DMS 273 treated with DMSO at 0.1 percent for 48 hours (cell line): ENCODE results near the gene OVCA2.

Source experiments
- DNase-seq: peaks from one replicate; lab custom pipeline; 2025; lab: John Stamatoyannopoulos, UW

The OVCA2 gene

GRCh38 chr17:2034806-2035540 lies 6.8 kb upstream of the OVCA2 start:
- no peak for DNase-seq

- DNase-seq = no peak
These were observed 6.0 kb upstream of the OVCA2 start for GRCh38 chr17:2035541-2036488.

GRCh38 chr17:2037155-2037554 lies 4.7 kb upstream of the OVCA2 start:
- DNase-seq = no peak

GRCh38 chr17:2040219-2040827 lies 1.5 kb upstream of the OVCA2 start:
- no peak for DNase-seq

- peak; percentile 25 for DNase-seq
These were observed 771 bp upstream of the OVCA2 start for GRCh38 chr17:2040942-2041560.

GRCh38 chr17:2042390-2042847 lies 597 bp downstream of the OVCA2 start:
- no peak for DNase-seq

GRCh38 chr17:2042933-2043332 lies 1.1 kb downstream of the OVCA2 start:
- no peak for DNase-seq

- no peak for DNase-seq
These were observed 2.0 kb downstream of the OVCA2 start for GRCh38 chr17:2043785-2044184.

- DNase-seq = no peak
These were observed 2.6 kb downstream of the OVCA2 start for GRCh38 chr17:2044263-2044894.

GRCh38 chr17:2047590-2047989 lies 5.8 kb downstream of the OVCA2 start:
- DNase-seq = no peak

- no peak for DNase-seq
These were observed 7.0 kb downstream of the OVCA2 start for GRCh38 chr17:2048805-2049204.

- no peak for DNase-seq
These were observed 7.8 kb downstream of the OVCA2 start for GRCh38 chr17:2049333-2050299.

- DNase-seq = no peak
These were observed 8.7 kb downstream of the OVCA2 start for GRCh38 chr17:2050300-2051060.

GRCh38 chr17:2051061-2051932 lies 9.5 kb downstream of the OVCA2 start:
- DNase-seq = no peak

GRCh38 chr17:2051933-2052559 lies 10.2 kb downstream of the OVCA2 start:
- no peak for DNase-seq

- DNase-seq = no peak
These were observed 11.8 kb downstream of the OVCA2 start for GRCh38 chr17:2053380-2054261.

- no peak for DNase-seq
These were observed 12.4 kb downstream of the OVCA2 start for GRCh38 chr17:2054262-2054511.
